Natural killer cell (primary cell): Measurements from ENCODE around the gene NCF4. TPM values are rescaled to one million over a fixed set of nuclear protein-coding genes. Genes with fewer than 3 reads are reported as not detected.

Source experiments
- ATAC-seq, 3 donors: fragments of 150-1000 bp in 2 of 3; fragments of 200-7000 bp in 1 of 3; cut with Tn5 transposase; 1 replicate in 1 of 3; 2 replicates in 2 of 3; pipeline ENCODE4 v1.10.0; 2021; ENCODE audit warnings: mild to moderate bottlenecking in 2 of 3, moderate library complexity in 2 of 3
- DNase-seq, 2 donors: peaks; one replicate each; pipeline versions ENCODE4 v3.0.0 to v3.0.0-alpha.2; 2013 to 2021; ENCODE audit warnings: mixed read lengths in 1 of 2
- H3K27ac ChIP-seq: one replicate; pipeline ENCODE4 v1.5.1; 2013; ENCODE audit warnings: mild to moderate bottlenecking, low read length
- H3K27me3 ChIP-seq: one replicate; pipeline ENCODE4 v1.6.1; 2013; ENCODE audit warnings: low read length; ENCODE audit not compliant: control insufficient read depth, insufficient read depth
- H3K36me3 ChIP-seq: one replicate; pipeline ENCODE4 v1.6.1; 2013; ENCODE audit warnings: low read length; ENCODE audit not compliant: control insufficient read depth, insufficient read depth
- H3K4me1 ChIP-seq: one replicate; pipeline ENCODE4 v1.6.1; 2013; ENCODE audit warnings: low read length; ENCODE audit not compliant: control insufficient read depth, insufficient read depth
- H3K4me3 ChIP-seq: one replicate; pipeline ENCODE4 v1.5.1; 2013; ENCODE audit warnings: low read length
- H3K9me3 ChIP-seq: one replicate; pipeline ENCODE4 v1.6.1; 2013; ENCODE audit warnings: low read length; ENCODE audit not compliant: control insufficient read depth, insufficient read depth
- H3K27ac Mint-ChIP-seq, 2 donors: one replicate each; pipeline ENCODE4 v1.8.0; 2022; ENCODE audit warnings: mild to moderate bottlenecking in 2 of 2, mixed read lengths in 2 of 2, moderate library complexity in 1 of 2
- H3K27me3 Mint-ChIP-seq, 2 donors: one replicate each; pipeline ENCODE4 v1.8.0; 2022; ENCODE audit warnings: low read depth in 2 of 2, mixed read lengths in 2 of 2
- H3K36me3 Mint-ChIP-seq: one replicate; pipeline ENCODE4 v1.8.0; 2022; ENCODE audit warnings: mixed read lengths
- H3K4me1 Mint-ChIP-seq, 2 donors: one replicate each; pipeline ENCODE4 v1.8.0; 2022; ENCODE audit warnings: mixed read lengths in 2 of 2
- H3K4me3 Mint-ChIP-seq: one replicate; pipeline ENCODE4 v1.8.0; 2022; ENCODE audit warnings: mild to moderate bottlenecking, moderate library complexity, mixed read lengths
- H3K9me3 Mint-ChIP-seq, 2 donors: one replicate each; pipeline ENCODE4 v1.8.0; 2022; ENCODE audit warnings: mixed read lengths in 2 of 2
- CTCF ChIP-seq: fragments of 200-600 bp; IDR thresholded peaks from one replicate; pipeline ENCODE4 v1.8.0; 2022; ENCODE audit warnings: antibody characterized with exemption
- WGBS: methylation state at CpG from one replicate; pipeline ENCODE4 v1.1.7; 2013; ENCODE audit warnings: missing lambda C conversion rate; ENCODE audit not compliant: insufficient coverage; 5-methylcytosine and 5-hydroxymethylcytosine counted together
- intact Hi-C: fragments of 100-400 bp; cut with micrococcal nuclease; formaldehyde crosslinking; loops from one replicate; pipeline ENCODE4 v1.14.2; 2022
- total RNA-seq, 4 donors: library from RNA; stranded (reverse); fragments of 120-200 nt in 1 of 4; gene quantifications; one replicate each; pipeline versions ENCODE4 v1.2.3 to v1.2.4, GENCODE V29; 2013 to 2022

The NCF4 gene
- total RNA-seq, 3 donors from 2014 or later (not counting 1 experiment from before 2014, with no cell fraction given), result 2.6 to 33.2 (median 3.1) TPM

- TF ChIP-seq CTCF, result peak; percentile 68
- H3K4me3 Mint-ChIP-seq, result peak overlapping the region; percentile 78
- no peaks in the 10 kb centered on the region for H3K36me3 Mint-ChIP-seq
- peaks cover 15% of the 10 kb centered on the region in 2 donors for H3K27me3 Mint-ChIP-seq
- H3K27ac Mint-ChIP-seq, result peak overlapping the region; percentile 64 to 87
- Histone ChIP-seq H3K9me3 (no peaks in the 10 kb centered on the region), H3K36me3 (no peaks in the 10 kb centered on the region), H3K4me1 (peaks cover 20% of the 10 kb centered on the region), H3K27me3 (peaks cover 2% of the 10 kb centered on the region), H3K27ac (peak overlapping the region; percentile 35), H3K4me3 (peak overlapping the region; percentile 2)
- intact Hi-C loops, result no loop called here
- H3K9me3 Mint-ChIP-seq, result no peaks in the 10 kb centered on the region
- H3K4me1 Mint-ChIP-seq, result peaks cover 18 to 20% of the 10 kb centered on the region in 2 donors
- WGBS, result 51% methylated on average over 14 of the region's 16 CpGs
- peak; percentile 83 to 92 (median 86) for ATAC-seq
- DNase-seq, result peak; percentile 81 to 90
Measured at GRCh38 chr22:36853407-36854099, 7.3 kb upstream of the NCF4 start.

GRCh38 chr22:36855478-36855877 lies 5.3 kb upstream of the NCF4 start:
- Mint-ChIP-seq H3K4me1 (peaks cover 20 to 22% of the 10 kb centered on the region in 2 donors), H3K27me3 (peaks cover 3 to 7% of the 10 kb centered on the region in 2 donors)

GRCh38 chr22:36856121-36856791 lies 4.5 kb upstream of the NCF4 start:
- no peaks in the 10 kb centered on the region for H3K9me3 ChIP-seq
- H3K27ac ChIP-seq, result no peak overlapping the region
- peaks cover 3 to 7% of the 10 kb centered on the region in 2 donors for H3K27me3 Mint-ChIP-seq
- H3K4me3 ChIP-seq, result no peak overlapping the region
- intact Hi-C loops, result loop anchor here (1.0 kb wide), 2 partner anchors 74 to 122 kb away; no protein-coding TSS in a partner anchor
- peak overlapping the region; percentile 40 for H3K4me3 Mint-ChIP-seq
- 10% methylated on average over 30 of the region's 30 CpGs for WGBS
- TF ChIP-seq CTCF, result peak; percentile 100
- H3K4me1 ChIP-seq, result peaks cover 33% of the 10 kb centered on the region
- no peaks in the 10 kb centered on the region for H3K27me3 ChIP-seq
- DNase-seq (peak; percentile 96 to 97), ATAC-seq (peak; percentile 84 to 93 (median 88))
- H3K36me3 ChIP-seq, result no peaks in the 10 kb centered on the region
- H3K4me1 Mint-ChIP-seq, result peaks cover 20 to 25% of the 10 kb centered on the region in 2 donors
- H3K9me3 Mint-ChIP-seq, result no peaks in the 10 kb centered on the region
- H3K36me3 Mint-ChIP-seq, result no peaks in the 10 kb centered on the region
- H3K27ac Mint-ChIP-seq, result peak overlapping the region; percentile 14 to 38

More at GRCh38 chr22:36855478-36855877, 5.3 kb upstream of the NCF4 start:
- DNase-seq (no peak), ATAC-seq (no peak)
- Histone ChIP-seq H3K9me3 (no peaks in the 10 kb centered on the region), H3K27ac (no peak overlapping the region), H3K4me3 (no peak overlapping the region), H3K27me3 (no peaks in the 10 kb centered on the region), H3K4me1 (peaks cover 25% of the 10 kb centered on the region), H3K36me3 (no peaks in the 10 kb centered on the region)
- 96% methylated on average over 3 of the region's 3 CpGs for WGBS
- intact Hi-C loops, result no loop called here
- no peak overlapping the region for H3K4me3 Mint-ChIP-seq
- H3K36me3 Mint-ChIP-seq, result no peaks in the 10 kb centered on the region
- no peaks in the 10 kb centered on the region for H3K9me3 Mint-ChIP-seq
- no peak overlapping the region for H3K27ac Mint-ChIP-seq
- no peak for TF ChIP-seq CTCF
